Testis (tissue), 3 donors: Measurements from ENCODE around the gene MON2. TPM values are rescaled to one million over a fixed set of nuclear protein-coding genes. Genes with fewer than 3 reads are reported as not detected.

Experiments used
- DNase-seq: peaks from one replicate; pipeline ENCODE4 v3.0.0-alpha.2; 2019
- H3K27ac ChIP-seq, 2 donors: fragments of 200-600 bp; sonication (generic); one replicate each; pipeline ENCODE4 v1.5.1; 2019
- H3K27me3 ChIP-seq: fragments of 200-600 bp; sonication (generic); one replicate; pipeline ENCODE4 v1.5.1; 2019
- H3K36me3 ChIP-seq: fragments of 200-600 bp; sonication (generic); one replicate; pipeline ENCODE4 v1.5.1; 2017; ENCODE audit warnings: low read depth; ENCODE audit errors: missing control alignments
- H3K4me1 ChIP-seq: fragments of 200-600 bp; sonication (generic); one replicate; pipeline ENCODE4 v1.5.1; 2019
- H3K4me3 ChIP-seq, 2 donors: fragments of 200-600 bp; sonication (generic); one replicate each; pipeline ENCODE4 v1.5.1; 2017 to 2019
- H3K9me3 ChIP-seq: fragments of 200-600 bp; sonication (generic); one replicate; pipeline ENCODE4 v1.5.1; 2017
- CTCF ChIP-seq, 3 experiments: fragments of 450-650 bp in 2 of 3; fragments of 200-600 bp in 1 of 3; sonication (generic) in 1 of 3; IDR thresholded peaks; one replicate each; pipeline ENCODE4 v1.5.1; 2016 to 2019; ENCODE audit warnings: antibody characterized with exemption in 3 of 3, mild to moderate bottlenecking in 2 of 3, moderate library complexity in 1 of 3
- POLR2A ChIP-seq: fragments of 450-650 bp; IDR thresholded peaks from one replicate; pipeline ENCODE4 v1.6.1; 2017; ENCODE audit warnings: antibody characterized with exemption, mild to moderate bottlenecking, moderate library complexity
- WGBS, 2 donors: methylation state at CpG; one replicate each; pipeline ENCODE4 v1.1.5; 2018; 5-methylcytosine and 5-hydroxymethylcytosine counted together
- intact Hi-C: fragments of 100-400 bp; cut with DNase I; formaldehyde crosslinking; loops from one replicate; pipeline ENCODE4 v1.15.1; 2023; ENCODE audit warnings: low total_unique reads
- polyA plus RNA-seq: library from polyadenylated mRNA; stranded (reverse); fragments of 350-450 nt; fragmentation: Illumina TruSeq; extraction: RNeasy Lipid Tissue Mini Kit (QIAGEN cat#74804); gene quantifications from one replicate; pipeline ENCODE4 v1.2.3, GENCODE V29; 2014; ENCODE audit warnings: low read depth, low replicate concordance; ENCODE audit not compliant: insufficient read depth
- total RNA-seq, 2 donors: library from RNA; depleted of rRNA; stranded (reverse); fragments of >200 nt; gene quantifications; one replicate each; pipeline ENCODE4 v1.2.3, GENCODE V29; 2016

Gene MON2
- total and polyA plus RNA-seq, 3 donors from 2014 or later, result 22.8 to 98.4 (median 90.1) TPM

GRCh38 chr12:62520361-62520760, 53.7 kb downstream of the MON2 start:
- no peaks in the 10 kb centered on the region for H3K9me3 ChIP-seq
- H3K27ac ChIP-seq, result no peak overlapping the region
- intact Hi-C loops, result no loop called here
- no peak overlapping the region for H3K4me3 ChIP-seq
- no peaks in the 10 kb centered on the region for H3K36me3 ChIP-seq
- WGBS, 2 donors, result 91 to 94% methylated on average over 5 of the region's 5 CpGs
- no peaks in the 10 kb centered on the region for H3K27me3 ChIP-seq
- H3K4me1 ChIP-seq, result no peaks in the 10 kb centered on the region
- DNase-seq, result no peak
- no peak for TF ChIP-seq POLR2A
- no peak for TF ChIP-seq CTCF (IDR thresholded peaks at IDR 0.05)

- DNase-seq, result no peak
- no peaks in the 10 kb centered on the region for H3K36me3 ChIP-seq
- no peak overlapping the region for H3K27ac ChIP-seq
- H3K4me1 ChIP-seq, result no peaks in the 10 kb centered on the region
- H3K4me3 ChIP-seq, result no peak overlapping the region
- TF ChIP-seq CTCF (IDR thresholded peaks at IDR 0.05) (no peak), POLR2A (no peak)
- WGBS, 2 donors, result 94 to 95% methylated on average over 2 of the region's 2 CpGs
- intact Hi-C loops, result no loop called here
- no peaks in the 10 kb centered on the region for H3K9me3 ChIP-seq
- H3K27me3 ChIP-seq, result no peaks in the 10 kb centered on the region
These were observed 56.4 kb downstream of the MON2 start for GRCh38 chr12:62522984-62523383.

DNA sequence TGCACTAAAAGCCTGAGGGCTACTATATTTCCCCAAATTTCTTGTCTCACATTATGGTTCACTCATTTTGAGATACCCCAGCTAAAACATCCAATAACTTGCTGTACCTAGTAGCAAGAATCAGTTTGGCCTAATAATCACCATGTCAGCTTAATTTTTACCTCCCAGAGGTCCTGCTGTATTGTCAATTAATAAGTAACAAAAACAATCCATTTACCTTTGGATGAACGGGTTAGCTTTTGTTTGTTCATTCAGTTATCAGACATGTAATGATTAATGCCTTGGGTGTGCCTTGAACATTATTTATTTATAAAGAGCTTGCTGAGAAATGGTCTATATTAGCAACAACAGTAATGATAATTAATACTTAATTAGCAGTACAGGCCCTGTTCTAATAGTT, 57.0 kb downstream of the MON2 start:
- 75 to 85% methylated on average over 1 of the region's 1 CpG for WGBS, 2 donors
- no peaks in the 10 kb centered on the region for H3K9me3 ChIP-seq
- H3K27me3 ChIP-seq, result no peaks in the 10 kb centered on the region
- no peak overlapping the region for H3K4me3 ChIP-seq
- no peak overlapping the region for H3K27ac ChIP-seq
- TF ChIP-seq CTCF (IDR thresholded peaks at IDR 0.05) (no peak), POLR2A (no peak)
- no peaks in the 10 kb centered on the region for H3K36me3 ChIP-seq
- H3K4me1 ChIP-seq, result no peaks in the 10 kb centered on the region
- no peak for DNase-seq
- intact Hi-C loops, result no loop called here

- Histone ChIP-seq H3K27me3 (no peaks in the 10 kb centered on the region), H3K36me3 (no peaks in the 10 kb centered on the region), H3K4me1 (no peaks in the 10 kb centered on the region), H3K9me3 (no peaks in the 10 kb centered on the region), H3K27ac (no peak overlapping the region), H3K4me3 (no peak overlapping the region)
- TF ChIP-seq POLR2A (no peak), CTCF (IDR thresholded peaks at IDR 0.05) (no peak)
- intact Hi-C loops, result no loop called here
- DNase-seq, result no peak
These were observed 58.6 kb downstream of the MON2 start for GRCh38 chr12:62525271-62525670.

DNA sequence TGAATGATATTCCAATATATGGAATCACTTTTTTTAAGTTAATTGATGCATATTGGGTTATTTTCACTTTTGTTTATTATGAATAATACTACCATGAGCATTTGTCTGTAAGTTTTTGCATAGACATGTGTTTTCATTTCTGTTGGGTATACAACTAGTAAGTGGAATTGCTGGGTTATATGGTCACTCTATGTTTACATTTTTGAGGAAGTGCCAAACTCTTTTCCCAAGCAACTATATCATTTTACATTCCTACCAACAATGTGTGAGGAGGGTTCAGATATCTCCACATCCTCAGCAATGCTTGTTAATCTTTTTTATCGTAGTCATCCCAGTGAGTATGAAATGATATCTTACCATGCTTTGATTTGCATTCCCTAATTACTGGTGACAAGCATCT, 64.0 kb downstream of the MON2 start:
- Histone ChIP-seq H3K9me3 (no peaks in the 10 kb centered on the region), H3K4me3 (no peak overlapping the region), H3K36me3 (no peaks in the 10 kb centered on the region), H3K27ac (no peak overlapping the region), H3K27me3 (no peaks in the 10 kb centered on the region), H3K4me1 (no peaks in the 10 kb centered on the region)
- DNase-seq, result no peak
- 68 to 82% methylated on average over 1 of the region's 1 CpG for WGBS, 2 donors
- intact Hi-C loops, result no loop called here
- TF ChIP-seq CTCF (IDR thresholded peaks at IDR 0.05) (no peak), POLR2A (no peak)
